Measurements from ENCODE around the gene PTMA. TPM values are rescaled to one million over a fixed set of nuclear protein-coding genes. Genes with fewer than 3 reads are reported as not detected.

The PTMA gene
- total RNA-seq, 2 donors from 2014 or later: 234 to 430 TPM

- peak overlapping the region; percentile 91 to 92 for H3K27ac ChIP-seq
- H3K4me3 ChIP-seq: peak overlapping the region; percentile 19 to 50
- peaks cover 3 to 36% of the 10 kb centered on the region in 2 donors for H3K4me1 ChIP-seq
- H3K9me3 ChIP-seq: no peaks in the 10 kb centered on the region
- DNase-seq (ENCODE audit: low spot score): no peak
- no peaks in the 10 kb centered on the region for H3K36me3 ChIP-seq
- no peak for TF ChIP-seq CTCF (IDR thresholded peaks at IDR 0.05)
- H3K27me3 ChIP-seq: no peaks in the 10 kb centered on the region
Measured at GRCh38 chr2:231662811-231663457, 45.4 kb upstream of the PTMA start.

GRCh38 chr2:231663458-231664212, 44.7 kb upstream of the PTMA start:
- Histone ChIP-seq H3K4me1 (peaks cover 3 to 36% of the 10 kb centered on the region in 2 donors), H3K36me3 (no peaks in the 10 kb centered on the region), H3K9me3 (no peaks in the 10 kb centered on the region), H3K4me3 (no peak overlapping the region), H3K27me3 (no peaks in the 10 kb centered on the region), H3K27ac (peak overlapping the region; percentile 91 to 92)
- TF ChIP-seq CTCF (IDR thresholded peaks at IDR 0.05): no peak
- DNase-seq (ENCODE audit: low spot score): no peak

GRCh38 chr2:231664727-231665126, 43.6 kb upstream of the PTMA start:
- Histone ChIP-seq H3K9me3 (no peaks in the 10 kb centered on the region), H3K4me1 (peaks cover 3 to 36% of the 10 kb centered on the region in 2 donors), H3K4me3 (no peak overlapping the region), H3K36me3 (no peaks in the 10 kb centered on the region), H3K27me3 (no peaks in the 10 kb centered on the region), H3K27ac (peak overlapping the region; percentile 98 to 100)
- DNase-seq (ENCODE audit: low spot score): no peak
- TF ChIP-seq CTCF (IDR thresholded peaks at IDR 0.05): no peak

- Histone ChIP-seq H3K27ac (peak overlapping the region; percentile 98 to 100), H3K36me3 (no peaks in the 10 kb centered on the region), H3K4me3 (peak overlapping the region; percentile 47 to 54), H3K4me1 (peaks cover 3 to 44% of the 10 kb centered on the region in 2 donors), H3K9me3 (no peaks in the 10 kb centered on the region), H3K27me3 (no peaks in the 10 kb centered on the region)
- DNase-seq (ENCODE audit: low spot score): no peak
- TF ChIP-seq CTCF (IDR thresholded peaks at IDR 0.05): no peak
Measured at GRCh38 chr2:231665245-231666170, 42.8 kb upstream of the PTMA start.

- H3K4me1 ChIP-seq: peaks cover 3 to 53% of the 10 kb centered on the region in 2 donors
Measured at GRCh38 chr2:231666171-231667095, 41.9 kb upstream of the PTMA start.

More at GRCh38 chr2:231666171-231667095, 41.9 kb upstream of the PTMA start:
- no peaks in the 10 kb centered on the region for H3K36me3 ChIP-seq
- H3K27ac ChIP-seq: peak overlapping the region; percentile 98 to 100
- peak; percentile 95 for DNase-seq (ENCODE audit: low spot score)
- H3K9me3 ChIP-seq: no peaks in the 10 kb centered on the region
- peak overlapping the region; percentile 47 to 54 for H3K4me3 ChIP-seq
- H3K27me3 ChIP-seq: no peaks in the 10 kb centered on the region
- peak in 1 of 2 donors; percentile 23 for TF ChIP-seq CTCF (IDR thresholded peaks at IDR 0.05)

All from right atrium auricular region (tissue), 2 donors.